HG02970 (cell line): ENCODE measurements around the gene DYNLT3.

Source experiments
- ATAC-seq: cut with Tn5 transposase; IDR thresholded peaks from one replicate; pipeline ENCODE4 v1.9.1; 2021; ENCODE audit warnings: mild to moderate bottlenecking, moderate library complexity, moderate number of reproducible peaks; ENCODE audit not compliant: unreplicated experiment, low FRiP score

Gene DYNLT3

DNA sequence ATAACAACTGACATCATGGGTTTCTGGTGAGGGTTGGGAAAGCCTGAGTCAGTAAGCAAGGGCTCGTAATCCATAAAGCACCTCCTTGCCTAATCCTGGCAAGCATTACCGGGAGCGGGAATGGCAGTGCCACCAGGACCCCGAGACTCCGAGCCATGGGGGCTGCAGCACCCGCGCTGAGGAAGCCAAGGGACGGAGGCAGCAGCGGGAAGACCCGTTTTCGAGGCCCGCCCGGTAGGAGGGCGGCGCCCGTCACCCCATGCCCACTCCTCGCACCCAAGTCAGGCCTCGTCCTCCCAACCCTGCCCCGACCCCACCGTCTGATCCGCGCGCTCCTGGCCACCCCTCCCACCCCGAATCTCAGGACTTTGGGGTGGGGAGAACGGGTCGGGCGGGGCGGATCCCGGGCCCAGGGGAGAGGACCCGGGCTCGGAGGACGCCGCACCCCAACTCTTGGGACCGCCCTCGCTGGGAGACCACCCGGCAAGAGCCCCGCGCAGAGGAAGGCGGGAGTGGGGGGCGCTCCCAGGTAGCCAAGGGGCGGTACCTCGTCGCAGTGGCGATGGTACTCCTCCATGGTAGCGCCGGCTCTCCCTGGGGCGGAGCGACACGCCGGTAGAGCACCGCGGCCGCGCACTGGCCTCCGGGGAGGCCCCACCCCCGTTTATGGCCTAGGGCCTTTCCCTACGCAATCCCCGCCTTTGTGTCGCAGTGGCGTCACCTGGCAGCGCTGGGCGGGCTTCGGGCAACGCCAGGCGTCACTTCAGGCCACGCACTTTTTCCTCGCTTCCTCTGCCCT lies at the start of gene DYNLT3:
TSS of gene DYNLT3 (minus strand) at position 638 of the 799 bp plus-strand sequence. CDS start at position 577, 61 bp downstream.
- ATAC-seq: peak; percentile 99

- ATAC-seq: no peak
Observed at GRCh38 chrX:37896511-37896890, 49.1 kb upstream of the DYNLT3 start.

DNA sequence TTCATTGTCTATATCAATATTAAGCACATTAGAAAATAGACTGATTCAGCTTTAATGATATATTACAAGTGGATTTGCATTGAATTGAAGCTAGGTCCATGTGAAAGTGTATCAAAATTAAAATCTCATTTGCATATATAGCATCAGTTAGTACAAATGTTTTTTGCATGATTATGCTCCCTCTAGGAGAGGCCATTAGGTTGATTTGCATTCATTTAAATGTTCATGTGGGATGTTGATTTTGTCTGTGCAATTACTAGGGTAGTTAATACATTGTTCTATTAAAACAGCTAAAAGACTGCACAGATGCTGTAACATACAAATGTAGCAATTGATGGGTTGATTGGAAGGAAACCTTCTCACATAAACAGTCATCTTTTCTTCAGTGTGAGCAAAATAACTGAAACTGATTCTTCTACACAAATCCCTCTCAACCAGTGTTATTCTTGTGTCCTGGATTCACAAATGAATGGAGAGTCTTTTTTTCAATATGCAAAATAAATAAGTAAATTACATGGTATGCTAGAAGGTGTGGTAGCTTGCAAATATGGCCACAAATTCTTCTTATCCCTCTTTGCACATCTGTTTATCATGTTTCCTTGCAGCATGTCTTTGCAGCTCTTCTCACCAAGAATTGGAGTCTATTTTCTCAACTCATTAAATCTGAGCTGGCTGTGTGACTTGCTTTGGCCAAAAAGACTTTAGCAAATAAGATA lies 48.6 kb upstream of the DYNLT3 start:
- no peak for ATAC-seq

DNA sequence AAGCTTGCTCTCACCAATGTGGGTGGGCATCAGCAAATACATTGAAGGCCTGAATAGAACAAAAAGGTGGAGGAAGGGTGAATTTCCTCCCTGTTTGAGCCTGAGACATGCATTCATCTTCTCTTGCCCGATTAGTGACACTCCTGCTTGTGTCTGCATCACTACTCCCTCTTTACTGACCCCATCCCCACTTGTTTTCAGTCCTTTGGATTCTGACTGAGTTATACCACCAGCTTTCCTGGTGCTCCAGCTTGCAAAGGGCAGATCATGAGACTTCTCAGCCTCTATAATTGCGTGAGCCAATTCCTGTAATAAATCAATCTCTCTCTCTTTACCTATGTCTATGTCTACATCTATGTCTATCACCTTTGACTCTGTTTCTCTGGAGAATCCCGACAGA lies 47.4 kb upstream of the DYNLT3 start:
- no peak for ATAC-seq

DNA sequence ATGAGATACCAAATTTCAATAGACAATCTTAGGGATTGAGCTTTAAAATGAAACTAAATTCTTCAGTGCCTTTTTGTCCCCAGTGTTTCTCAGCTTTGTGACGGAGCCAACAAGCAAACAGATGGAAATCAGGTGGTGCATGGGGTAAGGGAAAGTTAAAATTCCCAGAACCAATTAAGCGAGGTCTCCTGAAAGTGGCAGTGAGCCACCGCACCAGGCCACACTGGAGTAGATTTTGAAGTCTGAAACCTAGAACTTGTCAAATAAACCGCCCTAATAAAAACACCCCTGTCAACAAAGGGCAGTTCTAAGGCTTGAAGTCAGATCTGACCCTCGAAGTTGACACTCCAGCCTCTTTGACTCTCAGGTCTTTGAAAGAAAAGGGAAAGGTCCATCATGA lies 40.6 kb upstream of the DYNLT3 start:
- ATAC-seq: no peak

GRCh38 chrX:37887347-37887746 lies 40.0 kb upstream of the DYNLT3 start:
- ATAC-seq: no peak

DNA sequence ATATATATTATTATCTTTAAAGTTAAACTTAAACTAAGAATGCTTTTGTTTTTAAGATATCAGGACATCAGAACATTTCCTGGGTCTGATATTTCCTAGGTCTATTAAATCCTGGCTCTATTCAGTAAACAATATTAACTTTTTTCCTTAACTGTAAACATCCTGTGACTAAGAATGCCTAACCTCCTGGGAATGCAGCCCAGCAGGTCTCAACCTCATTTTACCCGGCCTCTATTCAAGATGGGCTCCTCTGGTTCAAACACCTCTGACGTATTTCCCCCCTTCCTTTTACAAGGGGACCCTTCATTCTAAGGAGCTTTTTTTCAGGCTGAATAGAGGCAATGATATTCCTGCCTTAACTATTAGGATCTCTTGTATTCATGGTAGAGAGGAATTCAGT lies 35.8 kb upstream of the DYNLT3 start:
- no peak for ATAC-seq

GRCh38 chrX:37879692-37880091 lies 32.3 kb upstream of the DYNLT3 start:
- ATAC-seq: no peak

- no peak for ATAC-seq
Observed at GRCh38 chrX:37876716-37877115, 29.3 kb upstream of the DYNLT3 start.

- no peak for ATAC-seq
Observed at GRCh38 chrX:37875675-37876074, 28.3 kb upstream of the DYNLT3 start.

DNA sequence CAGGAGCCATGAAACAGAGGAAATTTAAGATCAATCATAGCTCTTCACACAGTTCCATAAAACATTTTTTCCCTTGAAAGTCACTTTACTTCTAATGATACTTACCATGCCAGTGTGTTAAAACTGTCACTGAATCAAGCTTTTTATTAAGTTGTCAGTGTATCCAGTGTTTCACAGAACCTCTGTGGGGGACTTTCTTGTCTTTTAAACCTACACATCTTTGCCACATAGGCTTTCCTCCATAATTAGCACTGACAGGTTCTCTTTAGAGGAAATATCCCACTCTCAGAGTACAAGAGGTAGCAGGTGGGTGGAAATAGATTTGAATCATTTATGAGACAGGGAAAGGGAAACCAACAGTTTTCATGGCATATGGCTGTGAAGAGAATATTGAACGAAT lies 25.8 kb upstream of the DYNLT3 start:
- ATAC-seq: no peak

DNA sequence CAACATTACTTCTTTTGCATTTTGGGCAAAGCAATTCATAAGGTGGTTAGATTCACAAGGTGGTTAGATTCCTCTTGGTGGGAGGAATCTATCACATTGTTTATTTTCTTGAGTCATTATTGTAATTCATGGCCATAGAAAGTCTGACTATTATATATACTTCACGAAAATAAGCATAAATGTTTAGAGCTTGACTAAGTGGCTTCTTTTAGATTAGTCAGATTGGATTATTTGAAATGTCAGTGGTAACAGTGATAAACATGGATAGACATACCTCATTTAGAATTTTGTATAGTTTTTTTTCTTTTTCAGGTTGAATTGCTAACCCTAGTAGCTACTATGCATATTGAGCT lies 24.9 kb upstream of the DYNLT3 start:
- ATAC-seq: no peak

- ATAC-seq: no peak
Observed at GRCh38 chrX:37871626-37872302, 24.4 kb upstream of the DYNLT3 start.

DNA sequence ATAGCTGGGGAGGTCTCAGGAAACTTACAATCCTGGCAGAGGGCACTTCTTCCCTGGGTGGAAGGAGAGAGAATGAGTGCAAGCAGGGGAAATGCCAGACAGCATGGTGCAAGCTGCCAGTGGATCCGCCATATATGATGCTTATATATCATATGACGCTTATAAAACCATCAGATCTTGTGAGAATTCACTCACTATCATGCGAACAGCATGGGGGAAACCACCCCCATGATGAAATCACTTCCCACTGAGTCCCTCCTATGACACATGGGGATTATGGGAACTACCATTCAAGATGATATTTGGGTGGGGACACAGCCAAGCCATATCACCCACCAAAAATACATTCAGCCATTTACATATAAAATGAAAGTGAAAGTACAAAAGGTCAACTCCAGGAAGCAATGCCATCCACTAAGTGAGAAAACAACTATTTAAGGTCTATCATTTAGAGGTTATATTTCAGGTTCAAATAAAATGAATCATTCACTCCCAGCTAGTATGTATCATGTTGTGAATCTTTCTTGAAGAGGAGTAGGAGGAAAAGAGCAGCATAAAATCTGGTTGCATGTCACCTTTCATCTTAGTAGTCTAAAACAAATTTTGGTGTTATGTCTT lies 20.3 kb upstream of the DYNLT3 start:
- no peak for ATAC-seq

DNA sequence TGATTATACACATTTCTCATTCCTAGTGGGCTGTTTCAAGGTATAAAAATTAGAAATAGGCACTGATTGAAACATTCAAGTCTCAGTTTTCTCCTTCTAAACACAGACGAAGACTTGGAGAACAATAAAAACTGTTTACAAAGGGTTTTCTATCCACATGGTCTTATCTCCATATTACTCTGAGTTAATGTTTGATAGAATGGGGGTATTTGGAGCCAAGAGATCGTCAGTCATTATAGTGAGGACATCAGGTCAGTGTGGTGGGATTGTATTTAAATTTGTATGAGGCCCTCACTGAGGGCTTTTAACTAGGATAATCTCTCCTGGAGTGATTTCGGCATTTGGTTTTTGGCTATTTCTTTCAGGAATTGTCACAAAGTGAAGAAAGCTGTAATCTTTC lies 16.4 kb upstream of the DYNLT3 start:
- no peak for ATAC-seq

DNA sequence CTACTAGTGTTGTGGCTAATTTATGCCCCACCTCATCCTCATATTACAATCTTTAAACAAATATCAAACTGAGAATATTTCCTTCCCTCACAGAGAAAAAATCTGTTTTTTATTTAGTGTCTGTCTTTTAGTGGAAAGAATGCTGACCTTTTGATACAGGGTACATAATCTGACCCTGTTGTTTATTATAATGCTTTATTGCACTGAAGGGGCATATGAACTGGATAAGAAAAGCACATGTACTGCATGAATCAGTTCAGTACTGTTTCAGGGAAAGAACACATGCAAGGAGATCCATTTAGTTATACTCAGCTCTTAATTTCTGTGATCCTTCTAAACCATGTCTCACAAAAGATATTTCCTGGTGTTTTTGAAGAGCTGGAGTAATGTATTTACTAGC lies 15.5 kb upstream of the DYNLT3 start:
- no peak for ATAC-seq

GRCh38 chrX:37860721-37861120 lies 13.3 kb upstream of the DYNLT3 start:
- ATAC-seq: no peak

- ATAC-seq: no peak
Observed at GRCh38 chrX:37854748-37855147, 7.4 kb upstream of the DYNLT3 start.

DNA sequence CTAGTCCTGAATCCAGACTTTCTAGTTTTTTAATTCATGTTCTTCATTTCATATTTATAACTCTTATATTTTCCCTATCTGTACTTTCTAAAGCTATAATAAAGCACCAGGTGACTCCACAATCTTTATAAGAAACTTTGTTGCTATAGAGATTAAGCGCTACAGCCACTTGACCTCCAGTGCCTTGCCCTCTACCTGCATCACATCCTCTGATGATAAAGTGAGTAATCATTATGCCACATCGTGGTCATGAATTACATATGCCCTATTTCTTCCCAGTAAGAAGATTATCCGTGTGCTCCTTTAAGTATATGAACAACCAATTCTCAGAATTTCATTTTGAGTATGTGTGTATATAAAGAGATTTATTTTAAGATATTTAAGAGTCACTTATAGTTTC lies 6.8 kb upstream of the DYNLT3 start:
- no peak for ATAC-seq

DNA sequence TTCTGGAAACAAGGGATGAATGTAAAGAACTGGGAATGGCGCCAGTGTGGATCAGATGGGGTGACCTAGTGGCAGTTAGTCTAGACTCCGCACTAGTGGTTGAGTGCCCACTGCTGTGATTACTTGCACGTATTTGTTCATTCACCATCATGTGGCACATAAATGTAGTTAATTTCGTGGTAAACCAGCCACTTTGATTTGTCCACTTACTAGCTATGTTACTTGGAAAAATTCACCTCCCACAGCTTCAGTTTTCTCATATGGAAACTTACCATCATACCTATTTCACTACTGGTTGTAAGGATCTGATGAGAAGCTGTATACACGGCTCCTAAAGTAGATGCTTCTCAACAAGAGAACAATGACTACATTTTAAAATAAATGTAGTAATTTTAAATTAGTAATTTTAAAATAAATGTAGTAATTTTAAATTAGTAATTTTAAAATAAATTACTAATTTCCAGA lies 394 bp upstream of the DYNLT3 start:
- no peak for ATAC-seq

DNA sequence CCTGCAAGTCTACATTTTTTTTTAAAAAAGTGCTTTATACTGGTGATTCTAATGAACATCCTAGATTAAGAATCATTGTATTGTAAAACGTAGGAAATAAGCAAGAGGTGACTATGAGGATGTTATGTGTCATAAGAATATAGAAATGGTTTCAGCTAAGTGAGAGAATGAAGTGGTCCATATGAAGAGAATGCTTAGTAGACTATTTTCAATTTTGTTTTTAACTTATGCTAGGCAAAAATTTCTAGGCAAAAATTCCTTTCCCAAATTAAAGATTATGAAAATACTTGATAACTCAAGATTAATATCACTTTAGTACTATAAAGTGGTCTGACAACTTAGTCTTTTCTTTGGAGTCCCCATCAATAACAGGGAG lies 825 bp downstream of the DYNLT3 start:
- no peak for ATAC-seq
